Activated CD4-positive, alpha-beta T cell treated with anti-CD3 and anti-CD28 coated beads, Interleukin-2, Interleukin-6, amounts not matched to agents 100 ng/mL and 50 ng/mL, durations not matched to agents 16 hours and 8 hours (primary cell): ENCODE measurements around the gene IDUA.
"Not testable (repeated sequence)": the region's sequence is repeated elsewhere in the genome, so short reads cannot be mapped to it uniquely, and the experiment has no call there.

Experiments
- DNase-seq: peaks from one replicate; pipeline ENCODE4 v3.0.0-alpha.2; 2020

Gene IDUA

GRCh38 chr4:986879-987623, at the start of gene IDUA:
Gene IDUA, plus strand, starts transcription at chr4:987044. Its CDS starts 41 bp downstream, at chr4:987085.
- DNase-seq, result peak; percentile 88

GRCh38 chr4:939508-939907, 47.3 kb upstream of the IDUA start:
- DNase-seq, result not testable (repeated sequence)

- no peak for DNase-seq
These were observed 41.4 kb upstream of the IDUA start for GRCh38 chr4:945274-946102.

GRCh38 chr4:946103-946450, 40.8 kb upstream of the IDUA start:
- no peak for DNase-seq

GRCh38 chr4:946517-947471, 40.0 kb upstream of the IDUA start:
- no peak for DNase-seq

- DNase-seq, result no peak
These were observed 39.3 kb upstream of the IDUA start for GRCh38 chr4:947491-947971.

GRCh38 chr4:948101-948935, 38.5 kb upstream of the IDUA start:
- no peak for DNase-seq

- DNase-seq, result no peak
These were observed 37.9 kb upstream of the IDUA start for GRCh38 chr4:948936-949300.

GRCh38 chr4:949656-950055, 37.2 kb upstream of the IDUA start:
- no peak for DNase-seq

GRCh38 chr4:950136-951020, 36.5 kb upstream of the IDUA start:
- DNase-seq, result no peak

- DNase-seq, result no peak
These were observed 35.7 kb upstream of the IDUA start for GRCh38 chr4:951186-951585.

- DNase-seq, result no peak
These were observed 35.0 kb upstream of the IDUA start for GRCh38 chr4:951594-952468.

GRCh38 chr4:952881-953573, 33.8 kb upstream of the IDUA start:
- DNase-seq, result no peak

- DNase-seq, result no peak
These were observed 33.3 kb upstream of the IDUA start for GRCh38 chr4:953574-953915.

- DNase-seq, result no peak
These were observed 32.4 kb upstream of the IDUA start for GRCh38 chr4:954211-955020.

- no peak for DNase-seq
These were observed 31.5 kb upstream of the IDUA start for GRCh38 chr4:955161-955921.

GRCh38 chr4:955931-956381, 30.9 kb upstream of the IDUA start:
- DNase-seq, result no peak
